Activated CD8-positive, alpha-beta memory T cell treated with anti-CD3 and anti-CD28 coated beads for 48 hours (primary cell): ENCODE measurements around the gene ANGPTL4.
"Not testable (repeated sequence)": the region's sequence is repeated elsewhere in the genome, so short reads cannot be mapped to it uniquely, and the experiment has no call there.

ENCODE experiments used
- DNase-seq, 3 experiments: peaks; one replicate each; pipeline ENCODE4 v3.0.0-alpha.2; 2020; ENCODE audit warnings: low read depth in 2 of 3, low spot score in 2 of 3

Gene ANGPTL4

DNA sequence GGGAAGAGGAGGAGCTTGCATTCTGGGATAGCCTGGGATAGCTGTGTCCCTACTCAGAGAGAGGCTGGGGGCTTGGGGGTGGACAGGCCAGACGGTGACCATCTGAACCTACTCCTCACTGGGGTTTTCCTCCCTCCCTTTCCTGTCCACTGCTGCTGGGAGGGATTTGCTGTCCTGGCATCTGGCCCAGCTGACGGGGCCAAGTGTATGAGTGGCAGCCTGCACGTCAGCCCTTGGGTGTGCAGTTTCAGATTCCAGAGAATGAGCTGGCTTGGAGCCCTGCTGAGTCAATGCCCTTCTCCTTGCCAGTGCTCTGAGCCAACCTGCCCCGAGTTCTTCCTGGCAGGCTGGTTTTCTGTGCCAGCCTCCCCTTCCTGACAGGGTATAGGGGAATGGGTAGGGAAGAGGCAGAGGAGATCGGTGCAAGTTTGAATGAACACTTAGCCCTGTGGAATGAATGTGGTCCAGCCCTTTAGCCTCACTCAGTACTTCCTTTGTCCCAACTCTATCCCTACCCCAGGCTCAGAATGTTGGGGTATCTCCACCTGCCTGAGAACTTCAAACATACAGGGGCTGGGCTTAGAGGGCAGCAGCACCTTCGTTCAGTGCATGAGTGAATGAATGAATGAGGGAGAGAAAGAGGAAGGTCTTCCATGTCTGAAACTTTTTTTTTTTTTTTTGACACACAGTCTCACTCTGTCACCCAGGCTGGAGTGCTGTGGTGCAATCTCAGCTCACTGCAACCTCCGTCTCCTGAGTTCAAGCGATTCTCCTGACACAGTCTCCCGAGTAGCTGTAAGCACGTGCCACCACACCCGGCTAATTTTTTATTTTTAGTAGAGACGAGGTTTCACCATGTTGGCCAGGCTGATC, 1.8 kb upstream of the ANGPTL4 start:
- no peak for DNase-seq

DNA sequence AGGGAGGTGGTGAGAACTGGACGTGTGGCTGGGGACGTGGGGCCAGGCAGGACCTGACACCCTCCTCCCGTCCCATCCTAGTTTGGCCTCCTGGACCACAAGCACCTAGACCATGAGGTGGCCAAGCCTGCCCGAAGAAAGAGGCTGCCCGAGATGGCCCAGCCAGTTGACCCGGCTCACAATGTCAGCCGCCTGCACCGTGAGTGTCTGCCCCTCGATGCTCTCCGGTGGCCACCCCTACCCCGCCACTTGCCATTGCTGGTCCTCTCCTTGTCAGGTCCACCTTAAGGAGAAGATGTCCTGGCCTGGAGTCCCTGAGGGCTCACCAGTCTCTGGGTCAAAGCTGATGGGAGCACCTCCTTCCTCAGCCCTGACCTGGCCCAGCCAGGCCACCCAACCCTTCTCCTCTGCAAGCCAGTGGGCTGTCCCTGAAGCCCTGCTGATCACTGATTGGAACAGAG, 2.2 kb downstream of the ANGPTL4 start:
- DNase-seq, result no peak

DNA sequence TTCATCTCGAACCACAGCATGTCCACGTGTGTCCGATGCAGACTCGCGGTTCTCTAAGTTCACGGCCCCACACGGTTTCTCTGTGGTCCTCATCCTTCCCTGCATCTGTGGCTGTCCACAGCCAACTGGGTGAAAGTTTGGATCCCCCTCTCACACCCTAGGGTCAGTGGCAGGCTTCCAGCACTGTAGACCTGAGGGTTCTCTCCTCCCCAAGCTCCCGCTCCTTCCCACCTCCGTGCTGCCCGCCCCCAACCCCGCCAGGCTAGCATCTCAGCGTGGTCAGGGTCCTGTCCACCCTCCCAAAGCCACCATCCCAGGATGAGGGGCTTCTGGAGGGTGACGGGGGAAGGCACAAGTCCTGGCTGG, 3.0 kb downstream of the ANGPTL4 start:
- no peak for DNase-seq

DNA sequence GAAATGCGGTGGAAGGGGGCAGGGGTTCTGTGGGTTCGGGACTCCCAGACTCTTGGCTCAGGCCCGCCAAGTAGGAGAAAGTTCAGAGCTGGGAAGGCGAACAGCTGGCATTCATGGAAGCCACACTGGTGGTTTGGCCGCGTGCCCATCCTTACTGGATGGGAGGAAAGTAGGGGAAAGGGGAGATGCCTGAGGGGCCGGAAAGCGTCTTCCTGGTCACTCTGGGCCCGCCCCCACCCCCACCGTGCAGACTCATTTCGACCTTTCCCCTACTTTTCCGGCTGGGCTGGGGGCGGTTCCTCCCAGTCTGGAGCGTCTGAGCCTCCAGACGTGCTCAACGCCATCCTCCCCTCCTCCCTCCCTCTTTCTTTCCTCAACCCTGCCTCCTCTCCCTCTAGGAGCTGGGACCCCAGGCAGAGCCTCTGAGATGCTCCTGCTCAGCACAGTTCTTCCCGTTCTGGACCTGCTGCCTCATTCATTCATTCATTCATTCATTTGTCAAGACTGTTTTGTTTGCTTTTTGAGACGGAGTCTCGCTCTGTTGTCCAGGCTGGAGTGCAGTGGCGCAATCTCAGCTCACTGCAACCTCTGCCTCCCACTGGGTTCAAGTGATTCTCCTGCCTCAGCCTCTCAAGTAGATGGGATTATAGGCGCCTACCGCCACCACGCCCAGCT, 3.5 kb downstream of the ANGPTL4 start:
- no peak for DNase-seq

DNA sequence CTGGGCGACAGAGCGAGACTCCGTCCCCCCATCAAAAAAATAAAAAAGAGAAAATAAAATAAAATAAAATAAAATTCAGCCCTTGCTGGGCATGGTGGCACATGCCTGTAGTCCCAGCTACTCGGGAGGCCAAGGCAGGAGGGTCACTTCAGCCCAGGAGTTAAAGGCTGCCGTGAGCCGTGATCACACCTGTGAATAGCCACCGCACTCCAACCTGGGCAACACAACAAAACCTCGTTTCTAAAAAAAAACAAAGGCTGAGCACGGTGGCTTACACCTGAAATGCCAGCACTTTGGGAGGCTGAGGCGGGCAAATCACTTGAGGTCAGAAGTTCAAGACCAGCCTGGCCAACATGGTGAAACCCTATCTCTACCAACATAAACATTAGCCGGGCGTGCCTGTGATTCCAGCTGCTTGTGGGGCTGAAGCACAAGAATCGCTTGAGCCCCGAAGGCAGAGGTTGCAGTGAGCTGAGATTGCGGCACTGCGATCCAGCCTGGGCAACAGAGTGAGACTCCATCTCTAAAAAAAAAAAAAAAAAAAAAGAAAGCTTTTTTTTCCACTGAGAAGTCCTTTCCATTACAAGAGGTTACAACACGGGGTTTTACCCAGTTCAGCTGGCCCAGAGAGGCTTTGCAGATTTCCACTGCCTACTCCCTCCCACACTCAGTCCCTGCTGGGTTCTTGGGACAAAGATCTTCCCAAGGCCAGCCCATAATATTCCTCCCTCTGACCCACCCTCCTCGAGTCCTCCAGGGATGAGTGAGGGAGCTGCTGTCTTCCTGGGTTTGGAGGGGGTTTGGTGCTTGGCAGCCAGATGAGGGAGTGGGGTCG, 6.4 kb downstream of the ANGPTL4 start:
- DNase-seq, result no peak

DNA sequence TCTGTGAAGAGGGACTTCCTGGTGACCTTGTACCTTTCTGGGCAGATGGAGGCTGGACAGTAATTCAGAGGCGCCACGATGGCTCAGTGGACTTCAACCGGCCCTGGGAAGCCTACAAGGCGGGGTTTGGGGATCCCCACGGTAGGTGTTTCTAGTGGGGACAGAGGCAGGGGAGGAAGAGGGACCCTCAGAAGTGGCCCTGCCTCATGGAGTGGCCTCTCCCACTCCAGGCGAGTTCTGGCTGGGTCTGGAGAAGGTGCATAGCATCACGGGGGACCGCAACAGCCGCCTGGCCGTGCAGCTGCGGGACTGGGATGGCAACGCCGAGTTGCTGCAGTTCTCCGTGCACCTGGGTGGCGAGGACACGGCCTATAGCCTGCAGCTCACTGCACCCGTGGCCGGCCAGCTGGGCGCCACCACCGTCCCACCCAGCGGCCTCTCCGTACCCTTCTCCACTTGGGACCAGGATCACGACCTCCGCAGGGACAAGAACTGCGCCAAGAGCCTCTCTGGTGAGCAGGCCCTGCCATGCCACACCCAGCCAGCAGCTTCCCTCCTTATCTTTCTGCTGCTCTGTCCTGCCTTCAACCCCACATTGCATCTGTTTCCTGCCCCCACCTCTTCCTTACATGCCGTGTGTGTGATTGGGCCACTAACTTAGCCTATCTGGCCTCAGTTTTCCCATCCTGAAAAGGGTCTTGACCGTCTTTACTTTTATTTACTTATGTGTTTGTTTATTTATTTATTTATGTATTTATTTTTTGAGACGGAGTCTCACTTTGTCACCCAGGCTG, 7.3 kb downstream of the ANGPTL4 start:
- no peak for DNase-seq

DNA sequence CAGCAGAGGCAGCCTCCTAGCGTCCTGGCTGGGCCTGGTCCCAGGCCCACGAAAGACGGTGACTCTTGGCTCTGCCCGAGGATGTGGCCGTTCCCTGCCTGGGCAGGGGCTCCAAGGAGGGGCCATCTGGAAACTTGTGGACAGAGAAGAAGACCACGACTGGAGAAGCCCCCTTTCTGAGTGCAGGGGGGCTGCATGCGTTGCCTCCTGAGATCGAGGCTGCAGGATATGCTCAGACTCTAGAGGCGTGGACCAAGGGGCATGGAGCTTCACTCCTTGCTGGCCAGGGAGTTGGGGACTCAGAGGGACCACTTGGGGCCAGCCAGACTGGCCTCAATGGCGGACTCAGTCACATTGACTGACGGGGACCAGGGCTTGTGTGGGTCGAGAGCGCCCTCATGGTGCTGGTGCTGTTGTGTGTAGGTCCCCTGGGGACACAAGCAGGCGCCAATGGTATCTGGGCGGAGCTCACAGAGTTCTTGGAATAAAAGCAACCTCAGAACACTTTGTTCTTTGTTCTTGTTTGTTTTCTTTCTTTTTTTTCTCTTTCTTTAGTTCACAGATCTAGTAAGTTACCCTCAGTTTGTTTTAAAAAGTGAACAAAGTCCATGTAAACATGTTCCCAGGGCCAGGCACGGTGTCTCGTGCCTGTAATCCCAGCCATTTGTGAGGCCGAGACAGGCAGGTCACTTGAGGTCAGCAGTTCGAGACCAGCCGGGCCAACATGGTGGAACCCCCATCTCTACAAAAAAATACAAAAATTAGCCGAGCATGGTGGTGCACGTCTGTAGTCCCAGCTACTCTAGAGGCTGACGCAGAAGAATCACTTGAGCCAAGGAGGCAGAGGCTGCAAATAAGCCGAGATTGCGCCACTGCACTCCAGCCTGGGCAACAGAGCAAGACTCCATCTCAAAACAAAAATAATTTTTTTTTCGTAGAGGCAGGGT, 10.2 kb downstream of the ANGPTL4 start:
- DNase-seq, result no peak

DNA sequence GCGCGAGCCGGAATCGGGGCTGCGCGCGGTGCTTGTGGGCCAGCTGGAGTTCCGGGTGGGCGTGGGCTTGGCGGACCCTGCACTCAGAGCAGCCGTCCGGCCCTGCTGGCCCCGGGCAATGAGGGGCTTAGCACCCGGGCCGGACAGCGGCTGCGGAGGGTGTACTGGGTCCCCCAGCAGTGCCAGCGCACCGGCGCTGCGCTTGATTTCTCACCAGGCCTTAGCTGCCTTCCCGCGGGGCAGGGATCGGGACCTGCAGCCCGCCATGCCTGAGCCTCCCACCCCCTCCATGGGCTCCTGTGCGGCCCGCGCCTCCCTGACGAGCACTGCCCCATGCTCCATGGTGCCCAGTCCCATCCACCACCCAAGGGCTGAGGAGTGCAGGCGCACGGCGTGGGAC, 11.8 kb downstream of the ANGPTL4 start:
- not testable (repeated sequence) for DNase-seq

DNA sequence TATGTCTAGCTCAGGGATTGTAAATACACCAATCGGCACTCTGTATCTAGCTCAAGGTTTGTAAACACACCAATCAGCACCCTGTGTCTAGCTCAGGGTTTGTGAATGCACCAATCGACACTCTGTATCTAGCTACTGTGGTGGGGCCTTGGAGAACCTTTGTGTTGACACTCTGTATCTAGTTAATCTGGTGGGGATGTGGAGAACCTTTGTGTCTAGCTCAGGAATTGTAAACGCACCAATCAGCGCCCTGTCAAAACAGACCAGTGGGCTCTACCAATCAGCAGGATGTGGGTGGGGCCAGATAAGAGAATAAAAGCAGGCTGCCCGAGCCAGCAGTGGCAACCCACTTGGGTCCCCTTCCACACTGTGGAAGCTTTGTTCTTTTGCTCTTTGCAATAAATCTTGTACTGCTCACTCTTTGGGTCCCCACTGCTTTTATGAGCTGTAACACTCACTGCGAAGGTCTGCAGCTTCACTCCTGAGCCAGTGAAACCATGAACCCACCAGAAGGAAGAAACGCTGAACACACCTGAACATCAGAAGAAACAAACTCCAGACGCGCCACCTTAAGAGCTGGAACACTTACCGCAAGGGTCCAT, 12.5 kb downstream of the ANGPTL4 start:
- not testable (repeated sequence) for DNase-seq

DNA sequence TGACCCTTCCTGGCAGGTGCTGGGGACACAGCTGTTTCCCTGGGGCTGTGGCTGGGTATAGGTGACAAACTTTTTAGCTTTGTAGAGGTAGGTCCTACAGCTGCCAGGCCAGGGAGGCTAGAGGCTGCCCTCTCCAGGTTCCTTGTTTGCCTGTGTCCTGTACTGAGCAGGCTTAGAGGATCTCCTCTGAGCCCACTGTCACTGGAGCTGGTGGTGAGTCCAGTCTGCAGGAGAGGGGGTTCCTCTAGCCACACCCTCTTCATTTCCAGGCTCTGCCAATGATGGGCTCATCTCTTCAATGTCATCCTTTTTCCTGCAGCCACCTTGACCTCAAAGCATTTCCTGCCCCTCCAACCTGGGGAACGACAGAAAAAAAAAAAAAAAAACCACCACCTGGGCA, 13.6 kb downstream of the ANGPTL4 start:
- DNase-seq, result no peak

DNA sequence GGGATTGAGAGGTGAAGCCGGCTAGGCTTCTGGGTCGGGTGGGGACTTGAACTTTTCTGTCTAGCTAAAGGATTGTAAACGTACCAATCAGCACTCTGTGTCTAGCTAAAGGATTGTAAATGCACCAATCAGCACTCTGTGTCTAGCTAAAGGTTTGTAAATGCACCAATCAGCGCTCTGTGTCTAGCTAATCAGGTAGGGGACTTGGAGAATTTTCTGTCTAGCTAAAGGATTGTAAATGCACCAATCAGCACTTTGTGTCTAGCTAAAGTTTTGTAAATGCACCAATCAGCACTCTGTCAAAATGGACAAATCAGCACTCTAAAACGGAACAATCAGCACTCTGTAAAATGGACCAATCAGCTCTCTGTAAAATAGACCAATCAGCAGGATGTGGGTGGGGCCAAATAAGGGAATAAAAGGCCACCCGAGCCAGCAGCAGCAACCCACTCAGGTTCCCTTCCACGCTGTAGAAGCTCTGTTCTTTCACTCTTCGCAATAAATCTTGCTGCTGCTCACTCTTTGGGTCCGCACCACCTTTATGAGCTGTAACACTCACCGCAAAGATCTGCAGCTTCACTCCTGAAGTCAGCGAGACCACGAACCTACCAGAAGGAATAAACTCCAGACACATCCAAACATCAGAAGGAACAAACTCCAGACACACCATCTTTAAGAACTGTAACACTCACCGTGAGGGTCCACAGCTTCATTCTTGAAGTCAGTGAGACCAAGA, 15.4 kb downstream of the ANGPTL4 start:
- DNase-seq, result not testable (repeated sequence)

DNA sequence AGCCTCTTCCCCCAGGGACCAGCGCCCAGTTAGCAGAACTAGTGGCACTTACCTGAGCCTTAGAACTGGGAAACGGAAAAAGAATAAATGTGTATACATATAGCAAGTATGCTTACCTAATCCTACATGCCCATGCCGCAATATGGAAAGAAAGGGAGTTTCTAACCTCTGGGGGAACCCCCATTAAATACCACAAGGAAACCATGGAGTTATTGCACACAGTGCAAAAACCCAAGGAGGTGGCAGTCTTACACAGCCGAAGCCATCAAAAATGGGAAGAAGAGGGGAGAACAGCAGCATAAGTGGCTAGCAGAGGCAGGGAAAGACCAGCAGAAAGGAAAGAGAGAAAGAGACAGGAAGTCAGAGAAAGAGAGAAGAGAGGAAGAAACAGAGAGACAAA, 20.6 kb downstream of the ANGPTL4 start:
- DNase-seq, result not testable (repeated sequence)

DNA sequence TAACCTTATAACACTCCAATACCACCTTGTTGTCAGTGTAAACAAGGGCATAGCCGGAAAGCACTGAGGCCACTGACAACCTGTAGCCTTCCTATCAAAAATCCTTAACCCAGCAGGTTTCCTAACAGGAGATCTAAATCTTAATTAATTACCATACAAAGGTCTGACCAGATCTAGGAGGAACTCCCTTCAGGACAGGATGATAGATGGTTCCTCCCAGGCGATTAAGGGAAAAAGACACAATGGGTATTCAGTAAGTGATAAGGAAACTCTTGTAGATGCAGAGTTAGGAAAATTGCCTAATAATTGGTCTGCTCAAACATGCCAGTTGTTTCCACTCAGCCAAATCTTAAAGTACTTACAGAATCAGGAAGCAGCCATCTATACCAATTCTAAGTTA, 21.1 kb downstream of the ANGPTL4 start:
- DNase-seq, result not testable (repeated sequence)

DNA sequence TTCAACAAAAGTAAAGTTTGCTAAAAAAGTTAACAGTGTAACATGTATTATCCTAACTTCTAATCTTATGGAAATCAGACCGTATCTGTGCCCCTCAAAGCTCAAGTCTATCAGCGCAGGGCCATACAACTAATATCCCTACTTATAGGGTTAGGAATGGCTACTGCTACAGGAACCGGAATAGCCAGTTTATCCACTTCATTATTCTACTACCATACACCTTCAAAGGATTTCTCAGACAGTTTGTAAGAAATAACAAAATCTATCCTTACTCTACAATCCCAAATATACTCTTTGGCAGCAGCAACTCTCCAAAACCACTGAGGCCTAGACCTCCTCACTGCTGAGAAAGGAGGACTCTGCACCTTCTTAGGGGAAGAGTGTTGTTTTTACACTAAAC, 21.6 kb downstream of the ANGPTL4 start:
- not testable (repeated sequence) for DNase-seq

DNA sequence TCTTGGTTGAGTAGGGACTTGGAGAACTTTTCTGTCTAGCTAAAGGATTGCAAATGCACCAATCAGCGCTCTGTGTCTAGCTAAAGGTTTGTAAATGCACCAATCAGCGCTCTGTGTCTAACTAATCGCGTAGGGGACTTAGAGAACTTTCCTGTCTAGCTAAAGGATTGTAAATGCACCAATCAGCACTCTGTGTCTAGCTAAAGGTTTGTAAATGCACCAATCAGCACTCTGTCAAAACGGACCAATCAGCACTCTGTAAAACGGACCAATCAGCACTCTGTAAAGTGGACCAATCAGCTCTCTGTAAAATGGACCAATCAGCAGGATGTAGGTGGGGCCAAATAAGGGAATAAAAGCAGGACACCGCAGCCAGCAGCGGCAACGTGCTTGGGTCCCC, 22.5 kb downstream of the ANGPTL4 start:
- DNase-seq, result not testable (repeated sequence)

DNA sequence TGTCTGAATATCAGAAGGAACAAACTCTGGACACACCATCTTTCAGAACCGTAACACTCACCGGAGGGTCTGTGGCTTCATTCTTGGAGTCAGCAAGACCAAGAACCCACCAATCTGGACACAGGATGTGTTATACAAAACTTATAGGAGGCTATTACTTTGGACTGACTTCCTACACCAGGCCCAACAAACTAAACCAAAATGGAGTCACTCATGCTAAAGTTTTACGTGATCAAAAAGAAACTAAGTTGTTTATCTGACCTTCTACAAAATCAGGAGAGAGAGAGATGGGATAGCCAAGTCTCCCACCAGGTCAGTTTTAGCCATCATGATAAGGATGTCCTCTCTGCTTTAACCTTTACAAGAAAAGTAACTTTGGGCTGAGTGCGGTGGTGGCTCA, 23.0 kb downstream of the ANGPTL4 start:
- DNase-seq, result no peak

DNA sequence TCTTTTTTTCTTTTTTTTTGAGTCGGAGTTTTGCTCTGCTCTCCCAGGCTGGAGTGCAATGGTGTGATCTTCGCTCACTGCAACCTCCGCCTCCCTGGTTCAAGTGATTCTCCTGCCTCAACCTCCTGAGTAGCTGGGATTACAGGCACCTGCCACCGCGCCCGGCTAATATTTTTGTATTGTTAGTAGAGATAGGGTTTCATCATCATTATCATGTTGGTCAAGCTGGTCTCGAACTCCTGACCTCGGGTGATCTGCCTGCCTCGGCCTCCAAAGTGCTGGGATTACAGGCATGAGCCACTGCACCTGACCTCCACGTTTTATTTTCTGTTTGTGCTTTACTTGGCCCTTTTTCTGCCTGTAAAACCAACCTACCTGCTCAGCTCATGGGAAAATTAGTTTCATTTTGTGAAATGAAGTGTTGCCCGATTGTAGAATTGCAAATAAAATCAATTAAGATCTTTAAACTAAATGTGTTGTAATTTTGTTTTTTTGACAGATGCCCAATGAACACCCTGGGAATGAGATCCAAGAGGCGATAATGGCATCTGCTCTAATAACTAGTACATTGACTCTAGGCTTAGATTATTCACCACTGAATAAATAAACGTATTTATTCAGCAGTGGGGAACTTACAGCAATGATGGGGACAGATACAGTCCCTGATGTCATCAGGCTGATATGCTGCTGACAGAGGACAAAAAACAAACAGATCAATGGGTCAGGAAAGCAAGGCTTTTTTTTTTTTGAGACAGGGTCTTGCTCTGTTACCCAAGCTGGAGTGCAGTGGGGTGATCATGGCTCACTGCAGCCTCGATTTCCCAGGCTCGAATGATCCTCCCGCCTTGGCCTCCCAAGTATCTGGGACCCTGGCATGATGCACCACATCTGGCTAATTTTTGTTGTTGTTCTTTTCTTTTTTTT, 24.0 kb downstream of the ANGPTL4 start:
- no peak for DNase-seq

DNA sequence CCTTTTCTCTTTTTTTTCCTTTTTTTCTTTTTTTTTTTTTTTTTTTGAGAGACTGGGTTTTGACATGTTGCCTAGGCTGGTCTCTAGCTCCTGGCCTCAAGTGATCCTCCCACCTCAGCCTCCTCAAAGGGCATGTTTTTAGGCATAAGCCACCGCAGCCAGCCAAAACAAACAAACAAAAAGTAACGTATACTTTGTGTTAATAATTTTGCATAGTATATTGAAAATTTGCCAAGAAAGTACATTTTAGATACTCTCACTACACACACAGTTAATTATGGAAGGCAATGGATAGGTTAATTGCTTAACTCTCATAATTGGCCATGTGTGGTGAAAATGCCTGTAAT, 24.6 kb downstream of the ANGPTL4 start:
- no peak for DNase-seq
